Upper lobe of left lung (tissue), 4 donors: ENCODE measurements around the gene FOCAD.

Source experiments
- CTCF ChIP-seq, 6 experiments: fragments of 450-650 bp in 4 of 6; fragments of 200-600 bp in 2 of 6; sonication (generic) in 2 of 6; IDR thresholded peaks; one replicate each; pipeline ENCODE4 v1.5.1; 2016 to 2019; ENCODE audit warnings: antibody characterized with exemption in 6 of 6
- EP300 ChIP-seq, 4 donors: sonication (generic); formaldehyde crosslinking; IDR thresholded peaks; one replicate each; pipeline ENCODE4 v1.5.1; 2017; ENCODE audit warnings: antibody characterized with exemption in 4 of 4, control low read depth in 2 of 4
- POLR2A ChIP-seq, 4 donors: fragments of 450-650 bp; IDR thresholded peaks; one replicate each; pipeline ENCODE4 v1.5.1; 2016 to 2017; ENCODE audit warnings: antibody characterized with exemption in 4 of 4, mild to moderate bottlenecking in 2 of 4

- TF ChIP-seq CTCF (IDR thresholded peaks at IDR 0.05): no peak
- no peak for TF ChIP-seq POLR2A (IDR thresholded peaks at IDR 0.05)
- no peak for TF ChIP-seq EP300 (IDR thresholded peaks at IDR 0.05)
Measured at GRCh38 chr9:20781092-20781491, 97.0 kb downstream of the FOCAD start.
